ENCODE measurements around the gene KIF13A.

The KIF13A gene

DNA sequence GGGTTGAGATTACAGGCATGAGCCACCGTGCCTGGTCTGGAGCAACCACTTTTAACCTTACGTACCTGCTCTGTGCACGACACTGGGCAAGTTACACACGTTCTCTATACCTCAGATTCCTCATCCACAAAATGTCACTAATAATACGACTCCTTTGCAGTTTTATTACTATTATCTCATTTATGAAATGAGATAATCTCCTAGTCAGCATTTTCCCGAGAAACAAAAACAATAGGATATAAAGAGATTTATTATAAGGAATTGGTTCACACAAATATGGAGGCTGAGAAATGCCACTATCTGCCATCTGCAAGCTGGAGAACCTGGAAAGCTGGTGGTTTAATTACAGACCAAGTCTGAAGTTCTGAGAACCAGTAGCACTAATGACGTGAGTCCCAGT lies 12.0 kb upstream of the KIF13A start:
- Histone ChIP-seq H3K9me3 (ENCODE audit: severe bottlenecking) (no peaks in the 10 kb centered on the region), H3K27ac (ENCODE audit: poor library complexity, severe bottlenecking) (no peak overlapping the region), H3K4me3 (ENCODE audit: severe bottlenecking) (no peak overlapping the region), H3K36me3 (ENCODE audit: low read depth) (no peaks in the 10 kb centered on the region), H3K4me1 (ENCODE audit: insufficient read depth, poor library complexity, severe bottlenecking) (no peaks in the 10 kb centered on the region), H3K27me3 (ENCODE audit: insufficient read depth, poor library complexity, severe bottlenecking) (no peaks in the 10 kb centered on the region)
- no peak for DNase-seq (ENCODE audit: low spot score)
- no peak for ATAC-seq (ENCODE audit: low read depth)
- TF ChIP-seq, protein P1, sequence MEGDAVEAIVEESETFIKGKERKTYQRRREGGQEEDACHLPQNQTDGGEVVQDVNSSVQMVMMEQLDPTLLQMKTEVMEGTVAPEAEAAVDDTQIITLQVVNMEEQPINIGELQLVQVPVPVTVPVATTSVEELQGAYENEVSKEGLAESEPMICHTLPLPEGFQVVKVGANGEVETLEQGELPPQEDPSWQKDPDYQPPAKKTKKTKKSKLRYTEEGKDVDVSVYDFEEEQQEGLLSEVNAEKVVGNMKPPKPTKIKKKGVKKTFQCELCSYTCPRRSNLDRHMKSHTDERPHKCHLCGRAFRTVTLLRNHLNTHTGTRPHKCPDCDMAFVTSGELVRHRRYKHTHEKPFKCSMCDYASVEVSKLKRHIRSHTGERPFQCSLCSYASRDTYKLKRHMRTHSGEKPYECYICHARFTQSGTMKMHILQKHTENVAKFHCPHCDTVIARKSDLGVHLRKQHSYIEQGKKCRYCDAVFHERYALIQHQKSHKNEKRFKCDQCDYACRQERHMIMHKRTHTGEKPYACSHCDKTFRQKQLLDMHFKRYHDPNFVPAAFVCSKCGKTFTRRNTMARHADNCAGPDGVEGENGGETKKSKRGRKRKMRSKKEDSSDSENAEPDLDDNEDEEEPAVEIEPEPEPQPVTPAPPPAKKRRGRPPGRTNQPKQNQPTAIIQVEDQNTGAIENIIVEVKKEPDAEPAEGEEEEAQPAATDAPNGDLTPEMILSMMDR (IDR thresholded peaks at IDR 0.05; ENCODE audit: poor library complexity, severe bottlenecking) = no peak

DNA sequence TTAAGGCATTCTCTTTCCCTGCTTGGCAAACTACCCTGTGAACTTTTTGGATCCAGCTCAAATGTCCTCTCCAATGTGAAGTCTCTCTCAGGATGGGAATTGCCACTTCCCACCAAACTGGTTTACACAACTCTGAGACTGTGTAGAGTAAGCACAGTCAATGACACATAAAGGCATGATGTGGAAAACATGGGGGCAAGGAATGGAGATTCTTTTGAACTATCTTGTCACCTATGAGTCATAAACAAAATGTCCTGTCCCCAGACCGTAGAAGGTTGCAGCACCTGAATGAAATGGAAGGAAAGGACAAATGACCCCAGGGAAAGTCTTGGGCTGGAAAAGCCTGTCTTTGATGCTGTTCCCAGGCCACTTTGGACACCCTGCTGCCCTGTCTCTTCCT lies 11.0 kb upstream of the KIF13A start:
- TF ChIP-seq, protein P1 (IDR thresholded peaks at IDR 0.05; ENCODE audit: poor library complexity, severe bottlenecking) = no peak
- no peak for ATAC-seq (ENCODE audit: low read depth)
- Histone ChIP-seq H3K36me3 (ENCODE audit: low read depth) (no peaks in the 10 kb centered on the region), H3K9me3 (ENCODE audit: severe bottlenecking) (no peaks in the 10 kb centered on the region), H3K4me3 (ENCODE audit: severe bottlenecking) (no peak overlapping the region), H3K4me1 (ENCODE audit: insufficient read depth, poor library complexity, severe bottlenecking) (peaks cover 6% of the 10 kb centered on the region), H3K27me3 (ENCODE audit: insufficient read depth, poor library complexity, severe bottlenecking) (no peaks in the 10 kb centered on the region), H3K27ac (ENCODE audit: poor library complexity, severe bottlenecking) (no peak overlapping the region)
- DNase-seq (ENCODE audit: low spot score) = no peak

DNA sequence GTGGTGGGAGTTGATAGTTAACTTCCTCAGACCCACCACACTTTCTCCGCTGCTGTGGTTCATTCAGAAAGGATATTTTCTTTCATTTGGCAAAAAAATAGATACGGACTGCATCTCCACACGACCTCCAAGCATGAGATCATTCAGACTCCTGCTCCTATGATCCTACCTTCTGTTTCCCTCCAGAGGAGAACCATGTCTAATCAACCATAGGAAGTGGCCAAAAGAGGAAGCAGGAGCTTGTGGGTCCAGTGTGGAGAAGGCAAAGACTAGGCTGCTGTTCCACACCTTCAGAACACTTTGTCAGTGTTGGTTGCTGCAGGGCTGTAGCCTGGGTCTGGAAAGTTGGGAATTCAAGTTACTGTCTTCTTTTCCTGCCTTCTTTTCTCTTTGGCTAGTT lies 10.6 kb upstream of the KIF13A start:
- ATAC-seq (ENCODE audit: low read depth) (no peak), DNase-seq (ENCODE audit: low spot score) (no peak)

DNA sequence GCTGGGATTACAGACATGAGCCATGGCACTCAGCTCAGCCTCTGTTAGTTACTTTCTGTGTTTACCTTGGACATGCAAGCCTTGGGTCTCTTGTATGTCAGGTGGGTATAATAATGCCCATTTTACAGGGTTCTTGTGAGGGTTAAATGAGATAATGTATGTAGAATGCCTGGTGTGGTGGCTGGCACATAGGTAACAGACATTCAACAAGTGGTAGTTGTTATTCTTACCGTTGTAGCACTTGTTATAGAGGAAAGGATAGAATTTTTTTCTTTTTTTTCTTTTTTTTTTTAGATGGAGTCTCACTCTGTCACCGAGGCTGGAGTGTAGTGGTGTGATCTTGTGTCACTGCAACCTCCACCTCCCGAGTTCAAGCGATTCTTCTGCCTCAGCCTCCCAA lies 8.0 kb upstream of the KIF13A start:
- no peak for DNase-seq (ENCODE audit: low spot score)
- Histone ChIP-seq H3K4me1 (ENCODE audit: insufficient read depth, poor library complexity, severe bottlenecking) (peaks cover 15% of the 10 kb centered on the region), H3K27me3 (ENCODE audit: insufficient read depth, poor library complexity, severe bottlenecking) (no peaks in the 10 kb centered on the region), H3K27ac (ENCODE audit: poor library complexity, severe bottlenecking) (no peak overlapping the region), H3K9me3 (ENCODE audit: severe bottlenecking) (no peaks in the 10 kb centered on the region), H3K36me3 (ENCODE audit: low read depth) (no peaks in the 10 kb centered on the region), H3K4me3 (ENCODE audit: severe bottlenecking) (no peak overlapping the region)
- ATAC-seq (ENCODE audit: low read depth) = no peak
- TF ChIP-seq, protein P1 (IDR thresholded peaks at IDR 0.05; ENCODE audit: poor library complexity, severe bottlenecking) = no peak

More for the DNA sequence above, 10.6 kb upstream of the KIF13A start:
- H3K4me3 ChIP-seq (ENCODE audit: severe bottlenecking) = no peak overlapping the region
- H3K27me3 ChIP-seq (ENCODE audit: insufficient read depth, poor library complexity, severe bottlenecking) = no peaks in the 10 kb centered on the region
- TF ChIP-seq, protein P1 (IDR thresholded peaks at IDR 0.05; ENCODE audit: poor library complexity, severe bottlenecking) = no peak
- H3K9me3 ChIP-seq (ENCODE audit: severe bottlenecking) = no peaks in the 10 kb centered on the region
- peaks cover 9% of the 10 kb centered on the region for H3K4me1 ChIP-seq (ENCODE audit: insufficient read depth, poor library complexity, severe bottlenecking)
- no peak overlapping the region for H3K27ac ChIP-seq (ENCODE audit: poor library complexity, severe bottlenecking)
- no peaks in the 10 kb centered on the region for H3K36me3 ChIP-seq (ENCODE audit: low read depth)

DNA sequence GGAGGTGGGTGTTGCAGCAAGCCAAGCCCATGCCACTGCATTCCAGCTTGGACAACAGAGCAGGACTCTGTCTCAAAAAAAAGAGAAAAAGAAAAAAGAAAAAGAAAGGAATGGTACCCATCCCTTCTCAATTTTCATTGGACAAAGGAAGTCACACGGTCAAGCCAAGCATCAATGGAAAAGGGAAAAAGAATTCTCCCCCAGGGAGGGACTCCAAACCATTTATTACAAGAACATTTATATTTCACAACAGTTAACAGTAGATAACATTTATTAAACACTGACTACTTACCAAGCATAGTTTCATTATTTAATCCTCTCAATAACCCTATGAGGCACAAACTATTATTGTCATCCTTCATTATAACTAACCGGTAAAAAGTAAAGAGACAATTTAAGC lies 6.6 kb upstream of the KIF13A start:
- H3K27ac ChIP-seq (ENCODE audit: poor library complexity, severe bottlenecking) = peak overlapping the region; percentile 93
- TF ChIP-seq, protein P1 (IDR thresholded peaks at IDR 0.05; ENCODE audit: poor library complexity, severe bottlenecking) = no peak
- ATAC-seq (ENCODE audit: low read depth) = no peak

More for the DNA sequence above, 6.6 kb upstream of the KIF13A start:
- DNase-seq (ENCODE audit: low spot score) = no peak
- no peaks in the 10 kb centered on the region for H3K27me3 ChIP-seq (ENCODE audit: insufficient read depth, poor library complexity, severe bottlenecking)
- H3K36me3 ChIP-seq (ENCODE audit: low read depth) = no peaks in the 10 kb centered on the region
- H3K9me3 ChIP-seq (ENCODE audit: severe bottlenecking) = no peaks in the 10 kb centered on the region
- H3K4me3 ChIP-seq (ENCODE audit: severe bottlenecking) = no peak overlapping the region
- H3K4me1 ChIP-seq (ENCODE audit: insufficient read depth, poor library complexity, severe bottlenecking) = peaks cover 15% of the 10 kb centered on the region
